IPS-18c (cell line): ENCODE results near the gene TMEM192.
"Not testable (repeated sequence)": the region's sequence is repeated elsewhere in the genome, so short reads cannot be mapped to it uniquely, and the experiment has no call there.

Experiments used
- H3K4me3 ChIP-seq: 2 replicates; pipeline ENCODE4 v1.7.0; 2013; ENCODE audit warnings: low read depth, mild to moderate bottlenecking, low read length, moderate library complexity; ENCODE audit not compliant: insufficient read depth
- H3K9me3 ChIP-seq: one replicate; pipeline ENCODE4 v1.6.1; 2013; ENCODE audit warnings: mild to moderate bottlenecking, low read length, moderate library complexity; ENCODE audit not compliant: control insufficient read depth, insufficient read depth

The TMEM192 gene

GRCh38 chr4:165112368-165113121 is at the start of gene TMEM192:
TSS of gene TMEM192 (minus strand) at chr4:165112860. CDS start at chr4:165112773, 87 bp downstream.
- Histone ChIP-seq H3K4me3 (peak within 1 kb of the TSS; percentile 89), H3K9me3 (no peaks in the 10 kb centered on the region)

GRCh38 chr4:165158762-165159161 is 46.1 kb upstream of the TMEM192 start:
- H3K4me3 ChIP-seq = no peak overlapping the region

GRCh38 chr4:165156906-165157305 is 44.2 kb upstream of the TMEM192 start:
- no peak overlapping the region for H3K4me3 ChIP-seq
- no peaks in the 10 kb centered on the region for H3K9me3 ChIP-seq

More at GRCh38 chr4:165158762-165159161, 46.1 kb upstream of the TMEM192 start:
- no peaks in the 10 kb centered on the region for H3K9me3 ChIP-seq

GRCh38 chr4:165154482-165154881 is 41.8 kb upstream of the TMEM192 start:
- Histone ChIP-seq H3K4me3 (no peak overlapping the region), H3K9me3 (no peaks in the 10 kb centered on the region)

- Histone ChIP-seq H3K9me3 (no peaks in the 10 kb centered on the region), H3K4me3 (no peak overlapping the region)
Measured at GRCh38 chr4:165152527-165152926, 39.9 kb upstream of the TMEM192 start.

GRCh38 chr4:165151734-165152133 is 39.1 kb upstream of the TMEM192 start:
- Histone ChIP-seq H3K9me3 (no peaks in the 10 kb centered on the region), H3K4me3 (no peak overlapping the region)

- Histone ChIP-seq H3K9me3 (no peaks in the 10 kb centered on the region), H3K4me3 (no peak overlapping the region)
Measured at GRCh38 chr4:165150545-165150944, 37.9 kb upstream of the TMEM192 start.

GRCh38 chr4:165138843-165139242 is 26.2 kb upstream of the TMEM192 start:
- H3K9me3 ChIP-seq = no peaks in the 10 kb centered on the region
- H3K4me3 ChIP-seq = no peak overlapping the region

GRCh38 chr4:165137205-165137604 is 24.5 kb upstream of the TMEM192 start:
- Histone ChIP-seq H3K9me3 (no peaks in the 10 kb centered on the region), H3K4me3 (no peak overlapping the region)

GRCh38 chr4:165136529-165136928 is 23.9 kb upstream of the TMEM192 start:
- H3K9me3 ChIP-seq = no peaks in the 10 kb centered on the region
- no peak overlapping the region for H3K4me3 ChIP-seq

GRCh38 chr4:165133150-165133549 is 20.5 kb upstream of the TMEM192 start:
- H3K4me3 ChIP-seq = no peak overlapping the region
- no peaks in the 10 kb centered on the region for H3K9me3 ChIP-seq

GRCh38 chr4:165131247-165131832 is 18.7 kb upstream of the TMEM192 start:
- H3K9me3 ChIP-seq = no peaks in the 10 kb centered on the region
- H3K4me3 ChIP-seq = no peak overlapping the region

- no peaks in the 10 kb centered on the region for H3K9me3 ChIP-seq
- no peak overlapping the region for H3K4me3 ChIP-seq
Measured at GRCh38 chr4:165129924-165130323, 17.3 kb upstream of the TMEM192 start.

- not testable (repeated sequence) for H3K4me3 ChIP-seq
Measured at GRCh38 chr4:165125869-165126499, 13.3 kb upstream of the TMEM192 start.

GRCh38 chr4:165124488-165124887 is 11.8 kb upstream of the TMEM192 start:
- H3K4me3 ChIP-seq = no peak overlapping the region
- H3K9me3 ChIP-seq = no peaks in the 10 kb centered on the region

More at GRCh38 chr4:165125869-165126499, 13.3 kb upstream of the TMEM192 start:
- H3K9me3 ChIP-seq = not testable (repeated sequence)

GRCh38 chr4:165118256-165118909 is 5.7 kb upstream of the TMEM192 start:
- H3K4me3 ChIP-seq = no peak overlapping the region
- H3K9me3 ChIP-seq = no peaks in the 10 kb centered on the region

- H3K4me3 ChIP-seq = no peak overlapping the region
- no peaks in the 10 kb centered on the region for H3K9me3 ChIP-seq
Measured at GRCh38 chr4:165115301-165115700, 2.6 kb upstream of the TMEM192 start.
